Right kidney (tissue), 1 donor: Measurements from ENCODE around the gene DIDO1.
"Not testable (repeated sequence)": the region's sequence is repeated elsewhere in the genome, so short reads cannot be mapped to it uniquely, and the experiment has no call there.

Source experiments
- DNase-seq: peaks from one replicate; pipeline ENCODE4 v3.0.0-alpha.2; 2016

Gene DIDO1

GRCh38 chr20:62929051-62929538 is 2.8 kb upstream of the DIDO1 start:
- peak; percentile 51 for DNase-seq

GRCh38 chr20:62928246-62928939 is 2.1 kb upstream of the DIDO1 start:
- no peak for DNase-seq

- no peak for DNase-seq
These were observed 912 bp upstream of the DIDO1 start for GRCh38 chr20:62927128-62927705.

DNA sequence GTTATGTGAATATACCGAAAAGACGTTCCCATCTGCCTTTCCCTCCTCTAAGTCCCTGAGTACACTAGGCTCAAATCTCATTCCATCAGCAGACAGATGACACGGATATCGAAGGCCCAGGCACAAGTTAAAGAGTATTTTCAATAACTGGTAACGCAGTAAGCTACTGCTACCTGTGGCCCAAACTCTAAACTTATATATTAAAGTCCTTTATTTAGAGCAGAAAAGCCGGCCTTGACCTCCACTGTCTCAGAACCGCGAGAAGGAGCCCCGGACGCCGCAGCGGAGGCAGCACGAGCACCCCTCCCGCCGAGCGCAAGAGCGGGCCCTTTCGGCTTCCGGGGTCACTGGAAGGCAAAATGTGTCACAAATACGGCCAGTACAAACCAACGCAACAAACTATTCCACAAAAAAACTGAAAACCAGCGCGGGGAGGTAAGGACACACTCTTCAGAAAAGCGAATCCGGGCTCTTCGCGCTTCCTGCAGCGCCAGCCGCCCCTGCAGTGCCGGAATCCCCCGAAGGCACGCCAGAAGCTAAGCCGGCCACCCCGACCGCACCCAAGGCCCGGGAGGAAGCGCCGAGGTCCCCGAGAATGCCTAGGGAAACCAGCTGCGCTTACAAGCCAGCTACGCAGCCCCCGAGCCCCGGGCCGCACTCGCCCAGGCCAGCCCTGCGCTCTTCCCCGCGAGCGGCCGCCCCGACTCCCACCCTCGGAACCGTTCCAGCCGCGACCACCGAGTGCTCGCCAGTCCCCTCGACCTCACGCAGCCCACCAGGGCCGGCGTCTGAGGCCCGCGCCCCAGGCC is 681 bp downstream of the DIDO1 start:
- DNase-seq: peak; percentile 74

- no peak for DNase-seq
These were observed 1.3 kb downstream of the DIDO1 start for GRCh38 chr20:62925076-62925419.

DNA sequence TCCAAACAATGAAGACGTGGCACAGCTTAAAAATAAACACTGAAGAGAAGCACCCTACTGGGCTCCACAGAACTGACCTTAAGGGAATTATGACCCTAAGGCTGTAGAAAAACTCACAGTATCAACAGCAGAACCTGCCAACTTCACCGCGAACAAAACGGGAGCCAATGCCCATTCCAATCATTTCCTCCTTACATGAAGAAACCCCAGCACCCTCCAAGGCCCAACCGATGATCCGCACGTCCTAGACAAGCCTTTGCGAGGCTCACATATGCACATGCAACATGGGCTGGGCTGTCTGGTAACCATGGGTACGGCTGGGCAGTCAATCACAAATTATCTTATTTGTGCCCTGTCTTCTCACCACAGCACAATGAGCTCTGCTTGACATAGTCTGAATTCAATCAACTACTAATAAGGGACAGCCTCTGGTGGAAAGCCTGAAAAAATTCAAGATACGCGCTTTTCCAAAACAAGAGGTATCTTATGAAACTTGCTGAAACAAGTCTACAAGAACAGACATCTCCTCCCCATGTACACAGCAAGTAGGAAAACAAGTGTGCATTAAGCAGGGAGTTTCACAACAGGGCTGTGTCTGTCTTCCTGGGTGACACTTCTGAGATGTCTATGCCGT is 1.7 kb downstream of the DIDO1 start:
- DNase-seq: no peak

DNA sequence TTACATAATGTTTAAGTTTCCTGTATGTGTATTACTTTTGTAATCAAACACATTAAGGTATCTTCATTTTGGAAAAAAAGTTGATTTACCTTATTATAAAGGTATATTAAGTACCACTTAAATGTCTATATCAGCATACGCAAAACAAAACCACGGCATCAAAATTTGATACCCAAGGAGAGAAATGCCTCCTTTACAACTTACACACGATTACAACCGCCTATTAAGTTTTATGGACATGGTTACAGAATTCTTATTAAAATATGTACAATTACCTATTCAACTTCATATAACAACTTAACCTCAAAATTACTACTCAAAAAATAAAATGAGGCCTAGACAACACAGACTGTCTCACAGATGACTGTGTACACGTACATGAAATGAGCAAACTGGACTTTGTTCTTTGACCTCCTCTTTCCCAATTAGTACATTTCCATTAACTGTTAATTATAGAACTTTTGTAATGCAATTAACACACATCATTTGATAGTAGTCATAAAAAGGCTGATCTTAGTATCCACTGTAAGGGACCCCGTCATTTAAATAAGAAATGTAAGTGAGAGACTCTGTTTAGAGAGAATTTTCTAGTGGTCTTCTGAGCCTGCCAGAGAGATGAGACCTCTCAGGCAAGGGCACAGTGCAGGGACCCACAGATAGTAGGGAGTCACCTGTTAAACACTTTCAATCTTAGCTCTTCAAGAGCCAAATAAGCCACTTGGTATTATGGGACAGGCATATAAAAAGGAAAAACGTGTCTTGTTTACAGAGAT is 2.5 kb downstream of the DIDO1 start:
- DNase-seq: no peak

- DNase-seq: not testable (repeated sequence)
These were observed 3.1 kb downstream of the DIDO1 start for GRCh38 chr20:62923059-62923668.

DNA sequence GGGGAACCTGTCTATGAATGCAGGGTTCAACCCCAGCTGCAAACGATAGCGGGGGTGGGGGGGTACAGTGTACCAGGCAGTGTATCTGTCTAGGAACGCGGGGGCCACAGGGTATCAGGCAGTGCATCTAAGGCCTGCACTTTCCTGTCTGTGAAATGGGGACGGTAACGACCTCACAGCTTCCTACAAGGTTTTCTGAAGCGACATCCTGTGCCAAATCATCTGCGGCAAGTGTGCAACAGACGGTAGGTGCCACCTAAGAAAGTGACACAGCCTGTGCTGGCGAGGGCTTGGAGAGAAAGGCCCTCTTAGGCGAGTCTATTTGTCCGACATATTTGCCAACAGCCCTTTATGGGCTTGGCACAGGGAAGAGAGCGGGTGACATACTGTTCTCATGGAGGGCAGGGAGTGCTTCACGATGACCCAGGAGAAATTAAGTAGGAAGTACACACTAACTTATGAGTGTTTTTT is 3.8 kb downstream of the DIDO1 start:
- no peak for DNase-seq

- no peak for DNase-seq
These were observed 5.1 kb downstream of the DIDO1 start for GRCh38 chr20:62921119-62921687.

GRCh38 chr20:62920039-62920645 is 6.2 kb downstream of the DIDO1 start:
- no peak for DNase-seq

DNA sequence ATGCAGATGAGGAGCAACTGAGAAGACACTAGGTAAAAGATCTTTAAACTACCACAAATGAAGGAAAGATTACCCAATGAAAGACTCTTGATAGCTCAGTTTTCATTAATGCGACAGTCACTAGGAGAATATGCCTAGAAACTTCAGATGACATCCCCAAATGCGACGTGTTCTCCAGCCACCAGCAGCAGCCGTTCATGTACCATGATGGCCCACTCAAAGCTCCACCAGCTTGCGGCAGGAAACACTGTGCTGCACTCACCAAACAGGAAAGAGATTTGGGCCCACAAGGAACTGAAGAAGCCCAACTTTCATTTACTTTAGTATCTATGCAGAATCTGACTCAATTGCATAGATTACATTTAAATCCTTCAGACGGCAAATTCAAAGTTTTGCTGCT is 7.5 kb downstream of the DIDO1 start:
- no peak for DNase-seq

- DNase-seq: no peak
These were observed 8.2 kb downstream of the DIDO1 start for GRCh38 chr20:62918147-62918546.

- DNase-seq: no peak
These were observed 8.6 kb downstream of the DIDO1 start for GRCh38 chr20:62917720-62918119.

- DNase-seq: no peak
These were observed 9.4 kb downstream of the DIDO1 start for GRCh38 chr20:62916703-62917476.

DNA sequence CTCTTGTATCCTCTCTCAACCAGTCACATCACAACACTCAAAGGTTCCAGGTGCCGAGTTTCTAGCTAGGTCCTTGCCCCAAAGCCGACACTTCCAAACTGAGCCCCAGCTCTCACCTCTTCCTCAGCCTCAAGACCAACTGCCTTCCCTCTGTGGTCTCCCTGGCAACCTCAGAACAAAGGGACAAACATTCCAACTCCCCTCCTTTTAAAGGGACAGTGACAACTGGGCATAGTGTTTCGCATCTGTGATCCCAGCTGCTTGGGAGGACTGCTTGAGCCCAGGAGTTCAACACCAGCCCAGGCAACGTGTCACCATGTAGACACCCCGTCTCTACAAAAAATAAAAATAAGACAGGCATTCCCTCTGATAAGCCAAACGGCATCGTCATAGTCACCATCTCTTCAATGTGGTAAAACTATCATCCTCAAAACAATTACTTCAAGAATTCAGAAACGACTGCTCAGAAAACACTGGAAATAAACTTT is 11.3 kb downstream of the DIDO1 start:
- DNase-seq: no peak

DNA sequence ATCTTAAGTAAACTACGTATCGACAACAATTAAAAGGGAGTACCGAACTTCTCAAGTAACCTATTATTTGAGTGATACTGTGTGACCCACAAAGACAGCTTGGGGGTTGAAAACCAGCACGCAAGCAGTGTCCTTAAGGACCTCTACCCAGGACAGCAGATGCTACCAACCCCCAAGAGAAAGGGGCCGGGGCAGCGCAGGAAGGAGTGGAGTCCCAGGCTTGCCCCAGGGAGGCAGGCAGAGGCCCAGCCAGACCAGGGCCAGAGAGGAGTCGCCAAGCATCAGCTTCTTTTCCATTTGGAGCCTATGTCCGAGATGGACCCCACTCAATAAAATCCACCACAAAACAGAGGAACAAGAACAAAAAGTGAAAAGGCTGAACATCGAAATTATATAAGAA is 11.9 kb downstream of the DIDO1 start:
- DNase-seq: no peak

- DNase-seq: no peak
These were observed 13.2 kb downstream of the DIDO1 start for GRCh38 chr20:62913043-62913630.

DNA sequence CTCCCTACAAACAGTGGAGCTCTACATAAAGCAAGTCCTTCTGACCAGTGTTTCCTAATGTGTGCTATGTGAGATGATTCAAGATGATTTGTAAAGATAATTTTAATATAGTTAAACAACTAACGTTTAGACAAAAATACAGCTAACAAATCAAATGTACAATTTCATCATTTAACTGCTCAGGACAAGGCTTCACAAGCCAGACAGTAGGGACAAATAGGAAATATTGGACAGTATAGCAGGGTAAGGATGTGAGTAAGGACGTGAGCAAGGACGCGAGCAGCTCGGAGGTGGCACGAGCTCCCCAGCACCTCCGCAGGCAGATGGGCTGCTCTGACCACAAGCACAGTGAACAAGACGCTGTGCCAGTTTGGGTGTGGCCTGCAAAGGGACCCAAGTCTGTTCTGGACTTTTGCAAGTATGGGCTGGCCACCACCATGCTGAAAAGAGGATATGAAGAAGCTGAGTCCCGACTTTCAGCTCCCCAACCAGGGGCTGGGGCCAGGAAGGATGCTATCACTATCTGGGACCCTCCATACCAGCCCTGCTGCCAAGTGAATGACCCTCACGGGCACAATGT is 14.5 kb downstream of the DIDO1 start:
- DNase-seq: no peak
